ENCODE results near the gene R3HDM4. TPM values are rescaled to one million over a fixed set of nuclear protein-coding genes. Genes with fewer than 3 reads are reported as not detected.

Gene R3HDM4
- total and polyA plus RNA-seq, 9 of the 15 experiments (the other 6 are each of a cell fraction or from before 2014, with no cell fraction given), result 3.2 to 154 (median 59.0) TPM

- TF ChIP-seq TFAP4 (CRISPR knock-in tag; IDR thresholded peaks at IDR 0.05; ENCODE audit: borderline replicate concordance), result peak; percentile 58
- TF ChIP-seq MCM2 (IDR thresholded peaks at IDR 0.05; ENCODE audit: low read depth), result no peak
- TF ChIP-seq EGR1 (conservative IDR thresholded peaks at IDR 0.05), result peak; percentile 97
- peak; percentile 63; the same call in 1 of the 2 replicates for TF ChIP-seq HDAC2 (IDR thresholded peaks at IDR 0.05)
- 0 out of 4 replicates have a peak, but pooled peaks of 1 of the 2 experiments have one; percentile 17 for TF ChIP-seq MLLT1 (IDR thresholded peaks at IDR 0.05)
- peak; percentile 17 for TF ChIP-seq RBBP5 (IDR thresholded peaks at IDR 0.05; ENCODE audit: borderline replicate concordance, insufficient read depth, low read length, poor library complexity, severe bottlenecking)
- TF ChIP-seq DPF2 (IDR thresholded peaks at IDR 0.05), result peak; percentile 16; the same call in 1 of the 2 replicates
- peak; percentile 41 for TF ChIP-seq CHD1 (IDR thresholded peaks at IDR 0.05; ENCODE audit: low read length)
- TF ChIP-seq FOXP4 (CRISPR knock-in tag; IDR thresholded peaks at IDR 0.05; ENCODE audit: borderline replicate concordance), result 0 out of 2 replicates have a peak, but pooled peaks have one; percentile 44
- 0 out of 2 replicates have a peak, but pooled peaks have one; percentile 19 for TF ChIP-seq ERF (CRISPR knock-in tag; IDR thresholded peaks at IDR 0.05)
- no peak for TF ChIP-seq ZNF184 (CRISPR knock-in tag; IDR thresholded peaks at IDR 0.05)
- peak; percentile 42; the same call in 1 of the 2 replicates for TF ChIP-seq ZBTB26 (CRISPR knock-in tag; IDR thresholded peaks at IDR 0.05)
- peak; percentile 94 for TF ChIP-seq NKRF (IDR thresholded peaks at IDR 0.05; ENCODE audit: borderline replicate concordance)
- TF ChIP-seq JUN (IDR thresholded peaks at IDR 0.05; ENCODE audit: borderline replicate concordance, low read depth, low read length), result no peak
- TF ChIP-seq JUN (CRISPR knock-in tag; IDR thresholded peaks at IDR 0.05; ENCODE audit: borderline replicate concordance), result 0 out of 2 replicates have a peak, but pooled peaks have one; percentile 40
- TF ChIP-seq RB1 (IDR thresholded peaks at IDR 0.05; ENCODE audit: low read depth), result 0 out of 2 replicates have a peak, but pooled peaks have one; percentile 33
- TF ChIP-seq HMBOX1 (IDR thresholded peaks at IDR 0.05), result peak; percentile 52; the same call in 1 of the 2 replicates
- peak; percentile 53 for TF ChIP-seq CXXC5 (CRISPR knock-in tag; IDR thresholded peaks at IDR 0.05)
Measured at GRCh38 chr19:862581-863314, 50.3 kb downstream of the R3HDM4 start (continued).

Data from K562 (cell line).